OCI-LY3 (cell line): ENCODE data around the gene C1RL.

Experiments used
- CTCF ChIP-seq: fragments of 200-600, 300-600 bp; sonication (generic); IDR thresholded peaks from 2 replicates; pipeline ENCODE4 v1.5.1; 2014; ENCODE audit warnings: antibody characterized with exemption, low read length, low read depth
- EZH2phosphoT487 ChIP-seq: fragments of 200-600 bp; shearing (Covaris generic); IDR thresholded peaks from 2 replicates; pipeline ENCODE4 v1.6.1; 2018; ENCODE audit warnings: antibody characterized with exemption, mixed run types, low read depth

- TF ChIP-seq CTCF, result no peak
- TF ChIP-seq EZH2phosphoT487, result no peak
Observed at GRCh38 chr12:7047306-7047705, 61.7 kb downstream of the C1RL start.
